Suprapubic skin (tissue), 3 donors: Measurements from ENCODE around the gene SLC30A2.

Experiments
- CTCF ChIP-seq, 2 donors: fragments of 200-600 bp in 1 of 2; fragments of 450-650 bp in 1 of 2; sonication (generic) in 1 of 2; IDR thresholded peaks; one replicate each; pipeline ENCODE4 v1.5.1; 2016 to 2019; ENCODE audit warnings: antibody characterized with exemption in 2 of 2, mild to moderate bottlenecking in 1 of 2, moderate library complexity in 1 of 2
- POLR2A ChIP-seq, 2 donors: fragments of 450-650 bp; IDR thresholded peaks; one replicate each; pipeline ENCODE4 v1.6.1; 2017; ENCODE audit warnings: antibody characterized with exemption in 2 of 2, mild to moderate bottlenecking in 2 of 2, moderate library complexity in 2 of 2

DNA sequence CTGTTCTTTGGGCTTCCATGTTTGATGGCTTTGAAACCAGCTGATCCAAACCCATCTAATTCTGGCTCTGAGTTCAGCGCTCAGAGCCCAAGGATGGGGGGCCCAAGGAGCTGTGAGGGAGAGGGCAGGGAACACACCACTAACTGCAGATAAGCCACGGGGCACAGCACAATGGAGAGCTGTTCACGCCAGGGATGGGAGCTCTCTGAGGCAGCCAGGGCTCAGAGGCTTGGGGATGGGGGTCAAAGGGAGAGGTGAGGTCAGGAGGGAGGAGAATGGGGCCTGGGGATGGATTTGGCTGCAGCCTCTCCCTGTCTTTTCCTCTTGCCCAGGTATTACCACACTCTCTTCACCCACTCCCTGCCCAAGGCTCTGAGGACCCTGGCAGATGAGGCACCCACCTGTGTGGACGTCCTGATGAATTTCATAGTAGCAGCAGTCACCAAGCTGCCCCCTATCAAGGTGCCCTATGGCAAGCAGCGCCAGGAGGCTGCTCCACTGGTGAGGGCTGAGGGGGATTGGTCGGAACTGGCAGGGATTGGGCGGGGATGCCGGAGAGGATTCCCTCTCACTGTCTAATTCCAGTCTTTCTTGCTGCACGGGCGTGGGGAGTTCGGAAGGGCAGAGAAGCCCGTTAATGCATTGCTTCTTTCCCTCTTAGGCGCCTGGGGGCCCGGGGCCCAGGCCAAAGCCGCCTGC is 11.3 kb downstream of the SLC30A2 start:
- TF ChIP-seq POLR2A (IDR thresholded peaks at IDR 0.05) (no peak), CTCF (IDR thresholded peaks at IDR 0.05) (no peak)
